Measurements from ENCODE around the gene ITGA3. TPM values are rescaled to one million over a fixed set of nuclear protein-coding genes. Genes with fewer than 3 reads are reported as not detected.

ITGA3 gene
- total RNA-seq, 1 donor from 2014 or later: 13.2 TPM

- no peak for DNase-seq
- H3K27me3 Mint-ChIP-seq (ENCODE audit: unreplicated experiment): peaks cover 16% of the 10 kb centered on the region
- peak; percentile 40 for TF ChIP-seq CTCF (IDR thresholded peaks at IDR 0.05; ENCODE audit: partially characterized antibody, unreplicated experiment)
- H3K4me3 Mint-ChIP-seq (ENCODE audit: unreplicated experiment): no peak overlapping the region
- peaks cover 18% of the 10 kb centered on the region for H3K4me1 Mint-ChIP-seq (ENCODE audit: low read depth, unreplicated experiment)
- peak overlapping the region; percentile 14 for H3K27ac Mint-ChIP-seq (ENCODE audit: unreplicated experiment)
- peaks cover 16% of the 10 kb centered on the region for H3K36me3 Mint-ChIP-seq (ENCODE audit: unreplicated experiment)
- peaks cover 10% of the 10 kb centered on the region for H3K9me3 Mint-ChIP-seq (ENCODE audit: unreplicated experiment)
These were observed 59.0 kb downstream of the ITGA3 start for GRCh38 chr17:50114849-50115357.

- DNase-seq: no peak
- Mint-ChIP-seq H3K4me3 (ENCODE audit: unreplicated experiment) (no peak overlapping the region), H3K27ac (ENCODE audit: unreplicated experiment) (no peak overlapping the region), H3K36me3 (ENCODE audit: unreplicated experiment) (peaks cover 16% of the 10 kb centered on the region), H3K4me1 (ENCODE audit: low read depth, unreplicated experiment) (peaks cover 17% of the 10 kb centered on the region), H3K9me3 (ENCODE audit: unreplicated experiment) (peaks cover 10% of the 10 kb centered on the region), H3K27me3 (ENCODE audit: unreplicated experiment) (peaks cover 17% of the 10 kb centered on the region)
- TF ChIP-seq CTCF (IDR thresholded peaks at IDR 0.05; ENCODE audit: partially characterized antibody, unreplicated experiment): no peak
These were observed 59.8 kb downstream of the ITGA3 start for GRCh38 chr17:50115756-50116155.

- Mint-ChIP-seq H3K27me3 (ENCODE audit: unreplicated experiment) (peaks cover 21% of the 10 kb centered on the region), H3K4me3 (ENCODE audit: unreplicated experiment) (peak overlapping the region; percentile 16), H3K9me3 (ENCODE audit: unreplicated experiment) (peaks cover 10% of the 10 kb centered on the region), H3K36me3 (ENCODE audit: unreplicated experiment) (peaks cover 16% of the 10 kb centered on the region), H3K4me1 (ENCODE audit: low read depth, unreplicated experiment) (peaks cover 17% of the 10 kb centered on the region), H3K27ac (ENCODE audit: unreplicated experiment) (no peak overlapping the region)
- peak; percentile 87 for DNase-seq
- TF ChIP-seq CTCF (IDR thresholded peaks at IDR 0.05; ENCODE audit: partially characterized antibody, unreplicated experiment): peak; percentile 73
These were observed 61.5 kb downstream of the ITGA3 start for GRCh38 chr17:50117202-50118051.

GRCh38 chr17:50118076-50118827 lies 62.3 kb downstream of the ITGA3 start:
- Mint-ChIP-seq H3K4me1 (ENCODE audit: low read depth, unreplicated experiment) (peaks cover 23% of the 10 kb centered on the region), H3K27me3 (ENCODE audit: unreplicated experiment) (peaks cover 20% of the 10 kb centered on the region), H3K36me3 (ENCODE audit: unreplicated experiment) (peaks cover 16% of the 10 kb centered on the region), H3K4me3 (ENCODE audit: unreplicated experiment) (no peak overlapping the region), H3K9me3 (ENCODE audit: unreplicated experiment) (peaks cover 10% of the 10 kb centered on the region), H3K27ac (ENCODE audit: unreplicated experiment) (no peak overlapping the region)
- TF ChIP-seq CTCF (IDR thresholded peaks at IDR 0.05; ENCODE audit: partially characterized antibody, unreplicated experiment): no peak
- DNase-seq: no peak
